ENCODE data around the gene NTN1. TPM values are rescaled to one million over a fixed set of nuclear protein-coding genes. Genes with fewer than 3 reads are reported as not detected.

NTN1 gene
- total RNA-seq, 1 experiment from 2014 or later, result 17.7 TPM

DNA sequence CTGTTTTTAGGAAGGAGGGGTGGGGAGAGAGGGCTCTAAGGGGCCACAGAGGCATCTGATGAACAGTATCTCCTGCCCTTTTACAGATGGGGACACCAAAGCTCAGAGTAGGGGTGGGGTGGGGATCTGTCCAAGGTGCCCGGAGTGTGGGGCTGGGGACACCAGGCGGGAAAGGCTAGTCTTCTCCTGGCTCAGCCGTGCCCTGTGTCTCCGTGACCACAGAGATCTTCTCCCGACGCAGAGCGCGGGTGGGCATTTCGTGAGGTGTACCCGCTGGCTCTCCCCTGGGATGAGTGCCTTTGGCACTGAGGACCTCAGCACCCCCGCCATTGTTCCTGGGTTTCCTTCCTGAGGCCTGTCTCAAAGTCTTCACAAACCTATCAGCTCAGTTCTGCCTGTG lies 209.6 kb downstream of the NTN1 start:
- Histone ChIP-seq H3K9me3 (ENCODE audit: insufficient read depth, low read depth) (no peaks in the 10 kb centered on the region), H2AFZ (no peak overlapping the region), H3K79me2 (ENCODE audit: low read depth) (no peaks in the 10 kb centered on the region), H3K27me3 (ENCODE audit: insufficient read depth, low read depth) (no peaks in the 10 kb centered on the region), H3K4me3 (no peak overlapping the region), H4K20me1 (ENCODE audit: insufficient read depth) (no peaks in the 10 kb centered on the region), H3K4me2 (no peak overlapping the region), H3K9me2 (ENCODE audit: insufficient read depth) (no peaks in the 10 kb centered on the region), H3K36me3 (ENCODE audit: low read depth) (no peaks in the 10 kb centered on the region), H3F3A (ENCODE audit: insufficient read depth, low read depth) (no peaks in the 10 kb centered on the region), H3K4me1 (replicated peaks; ENCODE audit: insufficient read depth) (no peaks in the 10 kb centered on the region), H3K27ac (no peak overlapping the region)
- BruUV-seq (replicated peaks), result no TSS peak
- no peak for DNase-seq
- TF ChIP-seq EZH2 (IDR thresholded peaks at IDR 0.05; ENCODE audit: low read depth) (no peak), CTCF (conservative IDR thresholded peaks at IDR 0.05) (no peak)
- ChIA-PET CTCF (interaction anchor here (0.6 kb wide), 1 partner anchor 390 kb away, joined by 8 read pairs; no protein-coding TSS in a partner anchor), POLR2A (ENCODE audit: unreplicated experiment) (interaction anchor here (0.7 kb wide), 1 partner anchor 292 kb away, joined by 9 read pairs; no protein-coding TSS in a partner anchor)
- intact Hi-C loops (cut with micrococcal nuclease; ENCODE audit: unreplicated experiment), result no loop called here

GRCh38 chr17:9231449-9232154 lies 210.3 kb downstream of the NTN1 start:
- H3K4me1 ChIP-seq (replicated peaks; ENCODE audit: insufficient read depth), result no peaks in the 10 kb centered on the region
- ChIA-PET CTCF (no interaction called here), POLR2A (ENCODE audit: unreplicated experiment) (interaction anchor here (0.5 kb wide), 1 partner anchor 1344 kb away, joined by 3 read pairs; no protein-coding TSS in a partner anchor)
- no TSS peak for BruUV-seq (replicated peaks)
- TF ChIP-seq EZH2 (IDR thresholded peaks at IDR 0.05; ENCODE audit: low read depth) (no peak), CTCF (conservative IDR thresholded peaks at IDR 0.05) (no peak)
- no peaks in the 10 kb centered on the region for H4K20me1 ChIP-seq (ENCODE audit: insufficient read depth)
- H3K9me3 ChIP-seq (ENCODE audit: insufficient read depth, low read depth), result no peaks in the 10 kb centered on the region
- no peaks in the 10 kb centered on the region for H3F3A ChIP-seq (ENCODE audit: insufficient read depth, low read depth)
- intact Hi-C loops (cut with micrococcal nuclease; ENCODE audit: unreplicated experiment), result no loop called here
- no peaks in the 10 kb centered on the region for H3K79me2 ChIP-seq (ENCODE audit: low read depth)
- H3K4me3 ChIP-seq, result no peak overlapping the region
- no peak for DNase-seq
- H3K27me3 ChIP-seq (ENCODE audit: insufficient read depth, low read depth), result no peaks in the 10 kb centered on the region
- no peaks in the 10 kb centered on the region for H3K36me3 ChIP-seq (ENCODE audit: low read depth)
- H2AFZ ChIP-seq, result no peak overlapping the region
- H3K27ac ChIP-seq, result no peak overlapping the region
- H3K4me2 ChIP-seq, result no peak overlapping the region
- no peaks in the 10 kb centered on the region for H3K9me2 ChIP-seq (ENCODE audit: insufficient read depth)

GRCh38 chr17:9232155-9232475 lies 210.8 kb downstream of the NTN1 start:
- H2AFZ ChIP-seq, result no peak overlapping the region
- H3F3A ChIP-seq (ENCODE audit: insufficient read depth, low read depth), result no peaks in the 10 kb centered on the region
- intact Hi-C loops (cut with micrococcal nuclease; ENCODE audit: unreplicated experiment), result no loop called here
- H3K4me2 ChIP-seq, result no peak overlapping the region
- no peaks in the 10 kb centered on the region for H3K9me2 ChIP-seq (ENCODE audit: insufficient read depth)
- no peaks in the 10 kb centered on the region for H3K9me3 ChIP-seq (ENCODE audit: insufficient read depth, low read depth)
- H3K4me1 ChIP-seq (replicated peaks; ENCODE audit: insufficient read depth), result no peaks in the 10 kb centered on the region
- H3K27ac ChIP-seq, result no peak overlapping the region
- DNase-seq, result no peak
- H3K27me3 ChIP-seq (ENCODE audit: insufficient read depth, low read depth), result no peaks in the 10 kb centered on the region
- no TSS peak for BruUV-seq (replicated peaks)
- H4K20me1 ChIP-seq (ENCODE audit: insufficient read depth), result no peaks in the 10 kb centered on the region
- ChIA-PET CTCF (no interaction called here), POLR2A (ENCODE audit: unreplicated experiment) (no interaction called here)
- H3K4me3 ChIP-seq, result no peak overlapping the region
- TF ChIP-seq EZH2 (IDR thresholded peaks at IDR 0.05; ENCODE audit: low read depth) (no peak), CTCF (conservative IDR thresholded peaks at IDR 0.05) (no peak)
- H3K36me3 ChIP-seq (ENCODE audit: low read depth), result no peaks in the 10 kb centered on the region
- no peaks in the 10 kb centered on the region for H3K79me2 ChIP-seq (ENCODE audit: low read depth)

Measured in PC-9 (cell line).